Osteocyte (in vitro differentiated cells): ENCODE data around the gene CTIF. TPM values are rescaled to one million over a fixed set of nuclear protein-coding genes. Genes with fewer than 3 reads are reported as not detected.

ENCODE experiments used
- DNase-seq: peaks from one replicate; pipeline ENCODE4 v3.0.0; 2021; ENCODE audit warnings: mixed read lengths; ENCODE audit not compliant: unreplicated experiment; ENCODE audit errors: extremely low spot score
- H3K27ac Mint-ChIP-seq: one replicate; pipeline ENCODE4 v1.8.0; 2021; ENCODE audit warnings: mild to moderate bottlenecking, mixed read lengths; ENCODE audit not compliant: unreplicated experiment
- H3K27me3 Mint-ChIP-seq: one replicate; pipeline ENCODE4 v1.8.0; 2021; ENCODE audit warnings: mixed read lengths; ENCODE audit not compliant: unreplicated experiment
- H3K36me3 Mint-ChIP-seq: one replicate; pipeline ENCODE4 v1.8.0; 2021; ENCODE audit warnings: mixed read lengths; ENCODE audit not compliant: unreplicated experiment
- H3K4me1 Mint-ChIP-seq: one replicate; pipeline ENCODE4 v1.8.0; 2021; ENCODE audit warnings: mixed read lengths; ENCODE audit not compliant: unreplicated experiment
- H3K4me3 Mint-ChIP-seq: one replicate; pipeline ENCODE4 v1.8.0; 2021; ENCODE audit warnings: mild to moderate bottlenecking, moderate library complexity, mixed read lengths; ENCODE audit not compliant: unreplicated experiment
- H3K9me3 Mint-ChIP-seq: one replicate; pipeline ENCODE4 v1.8.0; 2021; ENCODE audit warnings: mixed read lengths; ENCODE audit not compliant: unreplicated experiment
- CTCF ChIP-seq: fragments of 200-600 bp; sonication (generic); IDR thresholded peaks from 2 replicates; pipeline ENCODE4 v1.5.0; 2021; ENCODE audit warnings: antibody characterized with exemption, mild to moderate bottlenecking, moderate library complexity
- total RNA-seq: library from RNA; stranded (reverse); gene quantifications from 2 replicates; pipeline ENCODE4 v1.2.1, GENCODE V29; 2021

Gene CTIF
- total RNA-seq, 1 donor from 2014 or later: 172 TPM

- H3K4me1 Mint-ChIP-seq: peaks cover 33% of the 10 kb centered on the region
- no peak overlapping the region for H3K4me3 Mint-ChIP-seq
- TF ChIP-seq CTCF: no peak
- H3K9me3 Mint-ChIP-seq: no peaks in the 10 kb centered on the region
- no peaks in the 10 kb centered on the region for H3K27me3 Mint-ChIP-seq
- no peak for DNase-seq
- H3K36me3 Mint-ChIP-seq: no peaks in the 10 kb centered on the region
- H3K27ac Mint-ChIP-seq: no peak overlapping the region
Measured at GRCh38 chr18:48887905-48888772, 349.3 kb downstream of the CTIF start.

GRCh38 chr18:48888773-48889080 lies 349.9 kb downstream of the CTIF start:
- H3K36me3 Mint-ChIP-seq: no peaks in the 10 kb centered on the region
- H3K4me1 Mint-ChIP-seq: peaks cover 30% of the 10 kb centered on the region
- no peak overlapping the region for H3K27ac Mint-ChIP-seq
- no peak for DNase-seq
- no peaks in the 10 kb centered on the region for H3K9me3 Mint-ChIP-seq
- no peak for TF ChIP-seq CTCF
- H3K4me3 Mint-ChIP-seq: no peak overlapping the region
- no peaks in the 10 kb centered on the region for H3K27me3 Mint-ChIP-seq

GRCh38 chr18:48889115-48889941 lies 350.5 kb downstream of the CTIF start:
- no peak overlapping the region for H3K4me3 Mint-ChIP-seq
- no peaks in the 10 kb centered on the region for H3K9me3 Mint-ChIP-seq
- no peaks in the 10 kb centered on the region for H3K27me3 Mint-ChIP-seq
- no peak overlapping the region for H3K27ac Mint-ChIP-seq
- no peak for TF ChIP-seq CTCF
- peaks cover 30% of the 10 kb centered on the region for H3K4me1 Mint-ChIP-seq
- DNase-seq: no peak
- no peaks in the 10 kb centered on the region for H3K36me3 Mint-ChIP-seq

GRCh38 chr18:48889981-48890762 lies 351.3 kb downstream of the CTIF start:
- Mint-ChIP-seq H3K36me3 (no peaks in the 10 kb centered on the region), H3K27ac (peak overlapping the region; percentile 67), H3K4me3 (no peak overlapping the region), H3K9me3 (no peaks in the 10 kb centered on the region), H3K27me3 (no peaks in the 10 kb centered on the region), H3K4me1 (peaks cover 27% of the 10 kb centered on the region)
- no peak for TF ChIP-seq CTCF
- DNase-seq: no peak
